GM23338 (cell line): Measurements from ENCODE around the gene CAPN10. TPM values are rescaled to one million over a fixed set of nuclear protein-coding genes. Genes with fewer than 3 reads are reported as not detected.

Experiments
- ATAC-seq: fragments of 200-7000 bp; cut with Tn5 transposase; 3 replicates; pipeline ENCODE4 v1.9.1; 2020
- DNase-seq: peaks from one replicate; pipeline ENCODE4 v3.0.0-alpha.2; 2015; ENCODE audit warnings: low spot score
- H2AFZ ChIP-seq: fragments of 200-600 bp; sonication (generic); 2 replicates; pipeline ENCODE4 v1.8.0; 2016; ENCODE audit warnings: antibody characterized with exemption, mild to moderate bottlenecking, moderate library complexity
- H3F3A ChIP-seq: fragments of 200-600 bp; sonication (generic); replicated peaks from 2 replicates; pipeline ENCODE4 v1.8.0; 2017; ENCODE audit warnings: antibody characterized with exemption, mixed run types, low read depth
- H3K27ac ChIP-seq: fragments of 200-600 bp; sonication (generic); 2 replicates; pipeline ENCODE4 v1.6.1; 2016; ENCODE audit warnings: low read depth
- H3K27me3 ChIP-seq: fragments of 200-600 bp; sonication (generic); 2 replicates; pipeline ENCODE4 v1.8.0; 2016; ENCODE audit warnings: mild to moderate bottlenecking, mixed run types, moderate library complexity; ENCODE audit not compliant: insufficient read depth
- H3K36me3 ChIP-seq: fragments of 200-600 bp; sonication (generic); 2 replicates; pipeline ENCODE4 v1.8.0; 2016; ENCODE audit warnings: mild to moderate bottlenecking; ENCODE audit not compliant: insufficient read depth
- H3K4me1 ChIP-seq: fragments of 200-600 bp; sonication (generic); 2 replicates; pipeline ENCODE4 v1.8.0; 2016; ENCODE audit warnings: mild to moderate bottlenecking, moderate library complexity; ENCODE audit not compliant: insufficient read depth
- H3K4me2 ChIP-seq: fragments of 200-600 bp; sonication (generic); 2 replicates; pipeline ENCODE4 v1.7.1; 2017; ENCODE audit warnings: mixed run types
- H3K4me3 ChIP-seq: fragments of 200-600 bp; sonication (generic); 2 replicates; pipeline ENCODE4 v1.6.1; 2016; ENCODE audit warnings: mixed run types
- H3K79me2 ChIP-seq: fragments of 200-600 bp; sonication (generic); replicated peaks from 2 replicates; pipeline ENCODE4 v1.8.0; 2017; ENCODE audit warnings: mild to moderate bottlenecking; ENCODE audit not compliant: insufficient read depth
- H3K9me2 ChIP-seq: fragments of 200-600 bp; sonication (generic); 2 replicates; pipeline ENCODE4 v1.8.0; 2017; ENCODE audit not compliant: insufficient read depth
- H4K20me1 ChIP-seq: fragments of 200-600 bp; sonication (generic); replicated peaks from 2 replicates; pipeline ENCODE4 v1.8.0; 2017; ENCODE audit warnings: mild to moderate bottlenecking; ENCODE audit not compliant: insufficient read depth
- H3K27ac Mint-ChIP-seq: 2 replicates; pipeline ENCODE4 v1.8.0; 2020; ENCODE audit warnings: inconsistent platforms, mild to moderate bottlenecking, moderate library complexity, mixed read lengths
- H3K27me3 Mint-ChIP-seq: 3 replicates; pipeline ENCODE4 v1.8.0; 2022; ENCODE audit warnings: low read depth, mild to moderate bottlenecking, moderate library complexity, mixed read lengths, inconsistent platforms; ENCODE audit not compliant: insufficient read depth, poor library complexity
- H3K36me3 Mint-ChIP-seq: 3 replicates; pipeline ENCODE4 v1.8.0; 2021; ENCODE audit warnings: low read depth, mild to moderate bottlenecking, inconsistent platforms, moderate library complexity, mixed read lengths
- H3K4me1 Mint-ChIP-seq: 3 replicates; pipeline ENCODE4 v1.8.0; 2020; ENCODE audit warnings: mild to moderate bottlenecking, inconsistent platforms, mixed read lengths
- H3K4me3 Mint-ChIP-seq: 3 replicates; pipeline ENCODE4 v1.8.0; 2021; ENCODE audit warnings: moderate library complexity, mild to moderate bottlenecking, inconsistent platforms, mixed read lengths
- H3K9me3 Mint-ChIP-seq: 3 replicates; pipeline ENCODE4 v1.8.0; 2020; ENCODE audit warnings: moderate library complexity, mild to moderate bottlenecking, inconsistent platforms, mixed read lengths
- CREB1 ChIP-seq: fragments of 250-450 bp; sonication (Bioruptor Pico); IDR thresholded peaks from 2 replicates; pipeline ENCODE4 v1.5.0; 2020; ENCODE audit warnings: low read depth, mild to moderate bottlenecking, moderate library complexity
- EZH2 ChIP-seq: fragments of 200-600 bp; sonication (generic); IDR thresholded peaks from one replicate; pipeline ENCODE4 v1.8.0; 2017; ENCODE audit warnings: antibody characterized with exemption, mild to moderate bottlenecking, low read depth; ENCODE audit not compliant: unreplicated experiment
- EZH2phosphoT487 ChIP-seq: fragments of 200-600 bp; sonication (generic); IDR thresholded peaks from one replicate; pipeline ENCODE4 v1.8.1; 2018; ENCODE audit warnings: antibody characterized with exemption; ENCODE audit not compliant: unreplicated experiment
- JUNB ChIP-seq: IDR thresholded peaks from one replicate; pipeline ENCODE4 v1.6.1; 2016; ENCODE audit warnings: antibody characterized with exemption; ENCODE audit not compliant: unreplicated experiment
- POLR2AphosphoS5 ChIP-seq: IDR thresholded peaks from 2 replicates; pipeline ENCODE4 v1.6.1; 2016; ENCODE audit warnings: antibody characterized with exemption, low read depth
- STAT1 ChIP-seq: IDR thresholded peaks from one replicate; pipeline ENCODE4 v1.6.1; 2016; ENCODE audit warnings: antibody characterized with exemption; ENCODE audit not compliant: unreplicated experiment
- ZNF331 ChIP-seq: fragments of 250-450 bp; sonication (Bioruptor Pico); IDR thresholded peaks from 2 replicates; pipeline ENCODE4 v1.5.0; 2020; ENCODE audit warnings: low read depth, mild to moderate bottlenecking, moderate library complexity
- ZNF462 ChIP-seq: fragments of 250-450 bp; sonication (Bioruptor Pico); IDR thresholded peaks from 2 replicates; pipeline ENCODE4 v1.5.0; 2020; ENCODE audit warnings: mild to moderate bottlenecking, moderate library complexity
- long read RNA-seq: library from polyadenylated mRNA; unstranded; transcript quantifications from one replicate; pipeline ENCODE4 v2.0.0, GENCODE V29; 2020; ENCODE audit not compliant: unreplicated experiment
- polyA plus RNA-seq: library from polyadenylated mRNA; unstranded; fragments of >200 nt; fragmentation: Nextera tagmentation; extraction: Ambion mirVana; gene quantifications from 2 replicates; pipeline ENCODE4 v1.2.1, GENCODE V29; 2016
- total RNA-seq: library from RNA; depleted of rRNA; stranded (reverse); fragments of >200 nt; shearing (Covaris generic); gene quantifications from 2 replicates; pipeline ENCODE4 v1.2.3, GENCODE V29; 2014; rRNA removed
- TF ChIP-seq, protein P1 (sequence below): IDR thresholded peaks from one replicate; pipeline ENCODE4 v1.6.1; 2018; ENCODE audit warnings: antibody characterized with exemption; ENCODE audit not compliant: unreplicated experiment
- TF ChIP-seq, protein P2 (sequence below), 2 experiments: fragments of 200-600 bp in 1 of 2; sonication (generic) in 1 of 2; conservative IDR thresholded peaks; 2 replicates each; pipeline versions ENCODE4 v1.5.1 to v1.6.1; 2016 to 2017; ENCODE audit warnings: antibody characterized with exemption in 2 of 2, low read depth in 2 of 2, mild to moderate bottlenecking in 2 of 2, moderate library complexity in 1 of 2

The CAPN10 gene, protein sequence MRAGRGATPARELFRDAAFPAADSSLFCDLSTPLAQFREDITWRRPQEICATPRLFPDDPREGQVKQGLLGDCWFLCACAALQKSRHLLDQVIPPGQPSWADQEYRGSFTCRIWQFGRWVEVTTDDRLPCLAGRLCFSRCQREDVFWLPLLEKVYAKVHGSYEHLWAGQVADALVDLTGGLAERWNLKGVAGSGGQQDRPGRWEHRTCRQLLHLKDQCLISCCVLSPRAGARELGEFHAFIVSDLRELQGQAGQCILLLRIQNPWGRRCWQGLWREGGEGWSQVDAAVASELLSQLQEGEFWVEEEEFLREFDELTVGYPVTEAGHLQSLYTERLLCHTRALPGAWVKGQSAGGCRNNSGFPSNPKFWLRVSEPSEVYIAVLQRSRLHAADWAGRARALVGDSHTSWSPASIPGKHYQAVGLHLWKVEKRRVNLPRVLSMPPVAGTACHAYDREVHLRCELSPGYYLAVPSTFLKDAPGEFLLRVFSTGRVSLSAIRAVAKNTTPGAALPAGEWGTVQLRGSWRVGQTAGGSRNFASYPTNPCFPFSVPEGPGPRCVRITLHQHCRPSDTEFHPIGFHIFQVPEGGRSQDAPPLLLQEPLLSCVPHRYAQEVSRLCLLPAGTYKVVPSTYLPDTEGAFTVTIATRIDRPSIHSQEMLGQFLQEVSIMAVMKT
- total RNA-seq = 47.0 and 59.8 TPM in 2 replicates
- polyA plus RNA-seq = 30.2 and 31.7 TPM in 2 replicates
- long read RNA-seq, partial matches to known transcripts = 2 of 4 reads
- long read RNA-seq, other reads (novel, unspliced or antisense) = 1 of 4 reads

DNA sequence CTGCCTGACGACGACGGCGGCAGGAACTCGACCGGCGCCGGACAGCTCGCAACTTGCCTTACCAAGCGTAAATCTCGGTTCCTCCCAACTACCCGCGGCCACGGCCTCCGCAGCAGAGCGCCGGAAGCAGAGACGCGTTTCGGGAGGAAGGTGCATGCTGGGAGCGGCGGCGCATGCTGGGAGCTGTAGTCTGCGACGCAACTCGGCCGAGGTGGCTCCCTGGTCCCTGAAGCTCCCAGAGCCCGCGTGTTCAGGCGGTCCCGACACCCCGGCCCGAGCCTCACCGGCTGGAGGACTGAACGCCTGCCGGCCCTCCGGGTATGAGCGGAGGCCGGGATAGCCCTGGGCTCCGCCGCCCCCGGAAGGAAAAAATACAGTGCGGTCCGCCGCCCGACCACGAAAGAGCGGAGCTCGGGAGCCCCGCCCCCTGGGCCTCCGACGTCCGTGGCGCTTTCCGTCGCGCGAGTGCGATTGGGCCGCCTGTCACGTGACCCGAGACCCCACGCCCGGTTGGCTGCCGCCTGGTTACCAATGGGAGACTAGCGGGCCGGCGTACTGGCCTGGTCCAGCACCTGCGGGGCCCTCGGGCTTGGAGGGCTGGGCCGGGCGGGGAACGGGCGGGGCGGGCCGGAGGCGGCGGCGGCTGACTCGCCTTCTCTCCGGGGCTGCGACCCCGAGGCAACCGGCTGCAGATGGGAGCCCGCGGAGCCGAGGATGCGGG, at the start of gene CAPN10:
Gene CAPN10 (plus strand): TSS at position 537 of the 721 bp plus-strand sequence. CDS start 178 bp downstream, at position 715.
- H3K9me2 ChIP-seq = no peaks in the 10 kb centered on the region
- H3F3A ChIP-seq = no peaks in the 10 kb centered on the region
- H3K27me3 ChIP-seq = no peaks in the 10 kb centered on the region
- peak; percentile 98 for DNase-seq
- peak within 1 kb of the TSS; percentile 93 for H2AFZ ChIP-seq
- ATAC-seq = peak; percentile 85
- peaks cover 26% of the 10 kb centered on the region for H4K20me1 ChIP-seq
- H3K9me3 Mint-ChIP-seq = no peaks in the 10 kb centered on the region
- H3K4me2 ChIP-seq = peak within 1 kb of the TSS; percentile 97
- H3K27ac ChIP-seq = 0 out of 2 replicates have a peak within 1 kb of the TSS, but pooled peaks have one; percentile 39
- H3K36me3 ChIP-seq = no peaks in the 10 kb centered on the region
- peak within 1 kb of the TSS; percentile 88 for H3K27ac Mint-ChIP-seq
- peaks cover 6% of the 10 kb centered on the region; the same call in 2 of the 3 replicates for H3K36me3 Mint-ChIP-seq
- peak within 1 kb of the TSS; percentile 96 for H3K4me3 Mint-ChIP-seq
- H3K4me1 Mint-ChIP-seq = peaks cover 36% of the 10 kb centered on the region
- H3K79me2 ChIP-seq = peaks cover 84% of the 10 kb centered on the region
- H3K27me3 Mint-ChIP-seq = peaks cover 19% of the 10 kb centered on the region
- H3K4me1 ChIP-seq = peaks cover 20% of the 10 kb centered on the region
- H3K4me3 ChIP-seq = peak within 1 kb of the TSS; percentile 94
- TF ChIP-seq ZNF462 (CRISPR knock-in tag) = no peak
- TF ChIP-seq, protein P1, sequence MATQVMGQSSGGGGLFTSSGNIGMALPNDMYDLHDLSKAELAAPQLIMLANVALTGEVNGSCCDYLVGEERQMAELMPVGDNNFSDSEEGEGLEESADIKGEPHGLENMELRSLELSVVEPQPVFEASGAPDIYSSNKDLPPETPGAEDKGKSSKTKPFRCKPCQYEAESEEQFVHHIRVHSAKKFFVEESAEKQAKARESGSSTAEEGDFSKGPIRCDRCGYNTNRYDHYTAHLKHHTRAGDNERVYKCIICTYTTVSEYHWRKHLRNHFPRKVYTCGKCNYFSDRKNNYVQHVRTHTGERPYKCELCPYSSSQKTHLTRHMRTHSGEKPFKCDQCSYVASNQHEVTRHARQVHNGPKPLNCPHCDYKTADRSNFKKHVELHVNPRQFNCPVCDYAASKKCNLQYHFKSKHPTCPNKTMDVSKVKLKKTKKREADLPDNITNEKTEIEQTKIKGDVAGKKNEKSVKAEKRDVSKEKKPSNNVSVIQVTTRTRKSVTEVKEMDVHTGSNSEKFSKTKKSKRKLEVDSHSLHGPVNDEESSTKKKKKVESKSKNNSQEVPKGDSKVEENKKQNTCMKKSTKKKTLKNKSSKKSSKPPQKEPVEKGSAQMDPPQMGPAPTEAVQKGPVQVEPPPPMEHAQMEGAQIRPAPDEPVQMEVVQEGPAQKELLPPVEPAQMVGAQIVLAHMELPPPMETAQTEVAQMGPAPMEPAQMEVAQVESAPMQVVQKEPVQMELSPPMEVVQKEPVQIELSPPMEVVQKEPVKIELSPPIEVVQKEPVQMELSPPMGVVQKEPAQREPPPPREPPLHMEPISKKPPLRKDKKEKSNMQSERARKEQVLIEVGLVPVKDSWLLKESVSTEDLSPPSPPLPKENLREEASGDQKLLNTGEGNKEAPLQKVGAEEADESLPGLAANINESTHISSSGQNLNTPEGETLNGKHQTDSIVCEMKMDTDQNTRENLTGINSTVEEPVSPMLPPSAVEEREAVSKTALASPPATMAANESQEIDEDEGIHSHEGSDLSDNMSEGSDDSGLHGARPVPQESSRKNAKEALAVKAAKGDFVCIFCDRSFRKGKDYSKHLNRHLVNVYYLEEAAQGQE = no peak
- TF ChIP-seq EZH2phosphoT487 = no peak
- no peak for TF ChIP-seq EZH2
- TF ChIP-seq JUNB = no peak
- TF ChIP-seq ZNF331 = no peak
- TF ChIP-seq CREB1 (CRISPR knock-in tag) = peak; percentile 79
- TF ChIP-seq POLR2AphosphoS5 = peak; percentile 71
- TF ChIP-seq STAT1 = no peak
- TF ChIP-seq, protein P2, sequence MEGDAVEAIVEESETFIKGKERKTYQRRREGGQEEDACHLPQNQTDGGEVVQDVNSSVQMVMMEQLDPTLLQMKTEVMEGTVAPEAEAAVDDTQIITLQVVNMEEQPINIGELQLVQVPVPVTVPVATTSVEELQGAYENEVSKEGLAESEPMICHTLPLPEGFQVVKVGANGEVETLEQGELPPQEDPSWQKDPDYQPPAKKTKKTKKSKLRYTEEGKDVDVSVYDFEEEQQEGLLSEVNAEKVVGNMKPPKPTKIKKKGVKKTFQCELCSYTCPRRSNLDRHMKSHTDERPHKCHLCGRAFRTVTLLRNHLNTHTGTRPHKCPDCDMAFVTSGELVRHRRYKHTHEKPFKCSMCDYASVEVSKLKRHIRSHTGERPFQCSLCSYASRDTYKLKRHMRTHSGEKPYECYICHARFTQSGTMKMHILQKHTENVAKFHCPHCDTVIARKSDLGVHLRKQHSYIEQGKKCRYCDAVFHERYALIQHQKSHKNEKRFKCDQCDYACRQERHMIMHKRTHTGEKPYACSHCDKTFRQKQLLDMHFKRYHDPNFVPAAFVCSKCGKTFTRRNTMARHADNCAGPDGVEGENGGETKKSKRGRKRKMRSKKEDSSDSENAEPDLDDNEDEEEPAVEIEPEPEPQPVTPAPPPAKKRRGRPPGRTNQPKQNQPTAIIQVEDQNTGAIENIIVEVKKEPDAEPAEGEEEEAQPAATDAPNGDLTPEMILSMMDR (conservative IDR thresholded peaks at IDR 0.05; ENCODE audit: low read depth in 2 of 2) = no peak
